Measurements from ENCODE around the gene EOLA1.
A peak's percentile ranks its signal among the peaks of the same experiment; 100 is the strongest.
"Not testable (repeated sequence)": the region's sequence is repeated elsewhere in the genome, so short reads cannot be mapped to it uniquely, and the experiment has no call there.

The EOLA1 gene

DNA sequence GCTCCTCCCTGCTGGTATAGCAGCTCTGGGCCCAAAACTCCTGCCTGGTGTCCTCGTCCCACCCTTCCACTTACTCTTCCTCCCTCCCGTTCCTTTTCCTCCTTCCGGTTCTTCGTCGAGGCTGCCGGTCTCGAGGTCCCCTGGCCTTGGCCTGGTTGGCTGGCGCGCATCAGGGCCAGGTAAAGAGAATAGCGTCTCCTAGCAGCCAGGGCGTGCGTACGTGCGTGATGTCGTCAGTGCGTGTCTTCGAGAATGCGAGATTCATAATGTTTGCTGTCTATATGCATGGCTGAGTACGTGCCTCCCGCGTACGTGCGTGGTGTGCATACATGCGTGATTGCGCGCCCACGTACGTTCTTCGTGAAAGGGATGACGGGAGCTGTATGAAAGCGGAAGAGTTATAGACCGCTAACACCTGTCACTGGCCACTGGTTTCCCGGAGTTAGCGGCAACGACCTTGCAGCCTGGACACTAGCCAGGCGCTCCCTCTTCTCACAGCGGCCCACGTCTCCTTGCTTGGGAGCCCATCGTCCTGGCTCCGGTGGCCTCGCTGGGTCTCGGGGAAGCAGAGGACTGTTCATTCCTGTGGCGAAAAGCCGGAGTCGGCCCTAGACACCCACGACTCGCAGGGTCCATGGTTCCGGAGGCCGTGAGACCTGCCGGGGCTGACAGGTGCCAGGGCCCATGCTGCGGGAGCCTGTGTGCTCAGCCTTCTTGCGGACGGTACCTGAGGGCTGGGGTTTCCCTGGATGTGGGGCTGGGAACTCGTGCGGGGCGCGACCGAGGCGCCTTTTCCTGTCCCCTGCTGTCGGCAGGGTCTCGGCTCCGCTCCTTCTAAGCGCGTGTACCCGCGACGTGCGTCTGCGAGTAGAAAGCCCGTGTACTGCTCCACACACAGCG, at the start of gene EOLA1:
EOLA1 (plus strand) TSS at position 392 of the 900 bp plus-strand sequence. CDS start 4,619 bp downstream, outside the sequence.
- no peak for DNase-seq (ENCODE audit: extremely low spot score, insufficient read length, low read depth)
- FAIRE-seq, result peak; percentile 100

DNA sequence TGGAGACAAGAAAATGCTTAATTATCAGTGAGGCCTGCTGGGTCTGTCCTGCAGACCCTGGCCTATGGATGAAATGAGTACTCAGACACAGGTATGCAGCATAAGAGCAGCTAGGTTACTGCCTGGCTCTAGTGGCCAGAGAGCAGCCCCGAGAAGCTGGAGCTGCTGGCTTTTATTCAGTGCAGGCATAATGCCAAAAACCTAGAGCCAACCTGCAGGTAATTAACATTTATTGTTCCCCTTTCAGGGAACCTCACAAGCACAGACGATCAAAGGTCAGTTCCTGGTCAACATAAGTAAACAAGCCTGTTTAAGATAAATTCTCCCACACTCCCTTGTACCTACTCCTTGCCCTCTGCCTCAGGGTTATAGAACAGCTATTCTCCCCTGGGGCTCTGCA, 49.0 kb upstream of the EOLA1 start:
- DNase-seq (ENCODE audit: extremely low spot score, insufficient read length, low read depth), result no peak
- FAIRE-seq, result no peak

GRCh38 chrX:149493567-149494562, 46.9 kb upstream of the EOLA1 start:
- FAIRE-seq (no peak), DNase-seq (ENCODE audit: extremely low spot score, insufficient read length, low read depth) (no peak)

DNA sequence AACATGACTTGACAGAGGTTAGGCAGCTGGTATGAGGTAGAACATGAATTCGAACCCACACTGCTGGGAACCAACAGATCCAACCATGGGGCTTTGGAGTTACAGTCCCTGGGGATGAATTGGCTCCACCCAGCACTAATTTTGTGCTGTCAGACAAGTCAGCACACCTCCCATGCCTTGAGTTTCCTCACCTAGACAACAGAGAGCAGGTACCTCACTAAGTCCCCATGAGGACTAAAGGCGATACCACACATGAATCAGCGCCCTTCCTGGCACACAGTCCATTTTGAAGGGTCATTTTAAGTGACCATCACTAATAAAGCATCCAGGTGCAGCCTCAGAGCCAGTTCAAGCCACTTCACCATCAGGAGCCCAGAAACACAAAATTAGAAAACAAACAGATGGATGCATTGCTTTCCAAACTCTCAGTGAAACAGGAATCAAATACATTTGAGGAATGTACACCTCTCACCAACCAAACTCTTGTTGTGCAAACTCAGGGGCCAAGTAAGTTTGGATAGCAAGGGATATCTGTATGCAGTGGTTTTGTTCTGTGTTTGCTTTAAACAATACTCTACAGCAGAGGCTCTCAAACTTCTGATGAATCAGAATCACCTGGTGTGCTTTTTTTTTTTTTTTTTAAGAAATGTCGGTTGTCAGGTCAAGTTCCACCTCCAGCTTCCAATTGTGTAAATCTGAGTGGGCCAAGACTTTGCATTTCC, 45.8 kb upstream of the EOLA1 start:
- DNase-seq (ENCODE audit: extremely low spot score, insufficient read length, low read depth), result no peak
- FAIRE-seq, result no peak

DNA sequence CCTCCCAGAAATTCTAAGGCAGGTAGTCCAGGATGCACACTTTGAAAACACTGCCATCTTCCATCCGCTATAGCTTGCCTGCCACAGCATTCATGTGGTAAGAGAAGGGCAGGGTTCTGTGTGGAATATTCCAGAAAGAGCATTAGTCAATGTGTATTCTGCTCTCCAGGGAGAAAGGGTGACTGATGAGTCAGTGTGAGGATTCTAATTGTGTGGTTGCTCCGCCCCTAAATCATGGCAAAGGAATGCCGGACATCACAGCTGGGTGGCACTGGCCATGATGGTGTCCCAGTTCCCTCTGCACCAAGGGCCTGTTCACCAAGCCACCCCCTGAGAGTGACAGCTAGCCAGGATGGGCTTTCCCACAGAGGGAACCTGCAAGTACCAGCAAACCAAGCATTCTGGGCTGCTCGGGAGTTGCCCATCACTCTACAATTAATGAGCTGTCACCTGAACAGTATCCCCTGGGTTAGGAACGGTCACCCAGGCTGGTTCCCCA, 45.2 kb upstream of the EOLA1 start:
- no peak for FAIRE-seq

DNA sequence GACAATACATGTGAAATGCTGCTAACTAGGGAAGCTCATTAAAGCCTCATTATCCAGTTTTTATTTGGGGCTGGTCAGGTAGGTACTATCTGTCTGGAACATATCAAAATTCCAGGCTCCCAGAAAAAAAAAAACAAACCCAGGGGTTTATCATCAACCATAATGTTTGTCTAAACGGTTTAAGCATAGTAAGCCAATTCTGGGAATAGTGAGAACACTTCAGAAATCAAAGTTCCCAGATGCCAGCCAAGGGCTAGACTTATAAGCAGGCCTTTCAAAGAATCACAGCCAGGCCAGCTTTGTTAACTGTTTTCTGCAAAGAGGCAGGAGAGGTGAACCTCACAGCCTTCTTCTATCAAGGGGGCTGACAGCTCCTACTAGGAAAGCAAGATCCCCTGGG, 43.8 kb upstream of the EOLA1 start:
- no peak for FAIRE-seq

More for the DNA sequence above, 45.2 kb upstream of the EOLA1 start:
- no peak for DNase-seq (ENCODE audit: extremely low spot score, insufficient read length, low read depth)

DNA sequence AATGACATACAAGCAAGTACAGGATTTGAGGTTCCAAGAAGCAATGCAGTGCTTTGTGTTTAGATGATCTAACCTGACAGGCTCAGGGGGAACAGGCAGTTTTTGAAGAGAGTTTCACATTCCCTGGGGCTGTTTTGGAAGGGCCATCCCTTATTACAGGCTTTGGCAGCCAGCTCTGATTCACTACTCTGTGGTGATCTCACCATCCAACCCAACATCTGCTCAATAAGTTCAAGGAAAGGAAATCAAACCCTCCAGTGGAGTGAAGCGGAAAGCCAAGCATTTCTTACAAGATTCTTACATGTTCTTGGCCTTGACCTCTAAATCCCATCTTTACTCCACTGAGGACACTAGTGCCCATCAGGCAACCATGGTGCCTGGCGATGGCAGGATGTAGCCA, 43.2 kb upstream of the EOLA1 start:
- FAIRE-seq (no peak), DNase-seq (ENCODE audit: extremely low spot score, insufficient read length, low read depth) (no peak)

More for the DNA sequence above, 43.8 kb upstream of the EOLA1 start:
- DNase-seq (ENCODE audit: extremely low spot score, insufficient read length, low read depth), result no peak

- no peak for DNase-seq (ENCODE audit: extremely low spot score, insufficient read length, low read depth)
- peak; percentile 21 for FAIRE-seq
These were observed 42.0 kb upstream of the EOLA1 start for GRCh38 chrX:149498767-149499166.

DNA sequence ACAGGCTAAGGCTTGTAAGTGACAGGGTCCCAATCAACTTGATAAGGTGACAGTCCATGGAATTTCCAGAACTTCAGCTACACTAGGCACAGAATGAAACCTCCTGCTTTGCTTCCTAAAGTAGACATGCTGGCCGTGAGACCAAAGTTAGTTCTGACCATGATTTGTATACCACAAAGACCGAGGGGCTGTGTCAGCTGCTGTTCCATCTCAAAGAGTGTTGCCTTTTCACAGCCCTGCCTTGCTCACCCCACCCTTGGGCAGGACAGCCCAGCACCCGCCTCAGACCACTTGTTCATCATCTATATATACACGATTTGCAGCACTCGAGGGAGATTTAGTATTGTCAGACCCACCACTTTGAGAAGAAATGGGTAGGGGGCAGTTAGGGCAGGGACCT, 41.0 kb upstream of the EOLA1 start:
- no peak for DNase-seq (ENCODE audit: extremely low spot score, insufficient read length, low read depth)
- FAIRE-seq, result no peak

DNA sequence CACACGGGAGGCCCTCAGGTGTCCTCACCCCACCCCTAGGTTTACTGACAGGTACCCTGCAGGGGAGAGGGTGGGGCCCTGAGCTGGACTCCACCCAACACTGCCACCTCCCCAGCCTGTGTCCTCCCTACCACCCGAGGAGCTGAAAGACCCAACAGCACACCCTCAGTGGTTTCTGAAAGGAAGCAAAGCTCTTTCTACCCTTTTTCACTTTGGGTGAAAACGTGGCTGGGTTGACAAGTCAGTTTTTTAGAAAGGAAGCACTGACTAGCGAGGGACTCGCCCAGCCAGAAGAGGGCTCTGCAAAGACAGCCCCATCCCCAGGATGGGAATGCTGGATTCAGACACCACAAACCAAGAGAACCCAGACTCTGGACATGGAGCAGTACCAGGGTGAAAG, 37.9 kb upstream of the EOLA1 start:
- not testable (repeated sequence) for FAIRE-seq; DNase-seq (ENCODE audit: extremely low spot score, insufficient read length, low read depth)

- DNase-seq (ENCODE audit: extremely low spot score, insufficient read length, low read depth), result not testable (repeated sequence)
- peak; percentile 100 for FAIRE-seq
These were observed 37.4 kb upstream of the EOLA1 start for GRCh38 chrX:149503446-149503845.

- FAIRE-seq (no peak), DNase-seq (ENCODE audit: extremely low spot score, insufficient read length, low read depth) (no peak)
These were observed 36.4 kb upstream of the EOLA1 start for GRCh38 chrX:149504226-149504914.

- FAIRE-seq (peak; percentile 98), DNase-seq (ENCODE audit: extremely low spot score, insufficient read length, low read depth) (peak; percentile 57)
These were observed 35.7 kb upstream of the EOLA1 start, which contains the start of gene IDS for GRCh38 chrX:149504915-149505651. IDS (minus strand) TSS chrX:149505306; CDS start chrX:149505137, 169 bp downstream.

GRCh38 chrX:149505671-149506070, 35.1 kb upstream of the EOLA1 start:
- FAIRE-seq (no peak), DNase-seq (ENCODE audit: extremely low spot score, insufficient read length, low read depth) (no peak)

- FAIRE-seq (no peak), DNase-seq (ENCODE audit: extremely low spot score, insufficient read length, low read depth) (no peak)
These were observed 34.5 kb upstream of the EOLA1 start for GRCh38 chrX:149506349-149506748.

- DNase-seq (ENCODE audit: extremely low spot score, insufficient read length, low read depth), result no peak
- FAIRE-seq, result no peak
These were observed 32.3 kb upstream of the EOLA1 start for GRCh38 chrX:149508467-149508866.

DNA sequence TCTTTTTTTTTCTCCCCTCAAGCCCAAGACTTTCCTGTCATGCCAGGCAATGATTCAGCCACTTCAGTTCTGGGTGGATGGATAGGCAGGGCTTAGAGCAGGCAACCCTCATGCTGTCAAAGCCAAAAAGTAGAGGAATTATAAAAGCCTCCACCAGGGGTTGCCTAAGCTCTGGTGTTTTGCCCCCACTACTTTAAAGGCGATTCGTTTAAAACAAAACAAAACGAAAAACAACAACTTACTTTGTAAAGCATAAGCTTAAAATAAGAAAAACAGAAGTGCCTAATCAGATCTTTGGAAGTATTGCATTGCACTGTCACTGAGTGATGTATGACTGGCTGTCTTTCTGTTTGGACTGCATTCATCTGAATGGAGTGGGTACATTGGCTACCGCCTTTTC, 30.4 kb upstream of the EOLA1 start:
- DNase-seq (ENCODE audit: extremely low spot score, insufficient read length, low read depth) (no peak), FAIRE-seq (peak; percentile 12)

DNA sequence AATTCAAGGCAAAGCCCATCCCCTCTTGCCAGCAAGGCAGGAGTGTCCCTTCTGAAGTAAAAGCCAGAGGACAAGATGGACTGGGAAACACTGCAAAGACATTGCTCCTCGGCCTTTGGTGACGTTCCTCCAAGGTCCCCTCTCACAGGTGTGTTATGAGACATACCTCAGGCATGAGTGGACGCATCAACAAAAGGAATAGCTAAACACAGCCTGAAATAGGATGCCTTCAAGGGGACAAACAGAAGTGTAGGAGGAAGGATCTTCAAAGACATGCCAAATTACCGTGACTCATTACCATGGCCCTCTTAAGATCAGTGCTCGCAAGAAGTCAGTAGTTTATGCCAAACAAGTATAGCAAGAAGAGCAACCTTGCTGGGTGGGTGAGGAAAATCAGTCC, 29.7 kb upstream of the EOLA1 start:
- DNase-seq (ENCODE audit: extremely low spot score, insufficient read length, low read depth) (no peak), FAIRE-seq (no peak)
